Dermis microvascular lymphatic vessel endothelial cell (primary cell): ENCODE data around the gene CALHM3. TPM values are rescaled to one million over a fixed set of nuclear protein-coding genes. Genes with fewer than 3 reads are reported as not detected.
"Not testable (repeated sequence)": the region's sequence is repeated elsewhere in the genome, so short reads cannot be mapped to it uniquely, and the experiment has no call there.

Experiments used
- DNase-seq, 2 donors: peaks; one replicate each; pipeline versions ENCODE4 v3.0.0 to v3.0.0-alpha.2; 2010; ENCODE audit warnings: low read depth in 2 of 2
- total RNA-seq: library from RNA; depleted of rRNA; stranded (reverse); fragments of >200 nt; gene quantifications from 2 replicates; pipeline ENCODE4 v1.2.1, GENCODE V29; 2014

CALHM3 gene
- total RNA-seq, 1 donor from 2014 or later, result not detected

DNA sequence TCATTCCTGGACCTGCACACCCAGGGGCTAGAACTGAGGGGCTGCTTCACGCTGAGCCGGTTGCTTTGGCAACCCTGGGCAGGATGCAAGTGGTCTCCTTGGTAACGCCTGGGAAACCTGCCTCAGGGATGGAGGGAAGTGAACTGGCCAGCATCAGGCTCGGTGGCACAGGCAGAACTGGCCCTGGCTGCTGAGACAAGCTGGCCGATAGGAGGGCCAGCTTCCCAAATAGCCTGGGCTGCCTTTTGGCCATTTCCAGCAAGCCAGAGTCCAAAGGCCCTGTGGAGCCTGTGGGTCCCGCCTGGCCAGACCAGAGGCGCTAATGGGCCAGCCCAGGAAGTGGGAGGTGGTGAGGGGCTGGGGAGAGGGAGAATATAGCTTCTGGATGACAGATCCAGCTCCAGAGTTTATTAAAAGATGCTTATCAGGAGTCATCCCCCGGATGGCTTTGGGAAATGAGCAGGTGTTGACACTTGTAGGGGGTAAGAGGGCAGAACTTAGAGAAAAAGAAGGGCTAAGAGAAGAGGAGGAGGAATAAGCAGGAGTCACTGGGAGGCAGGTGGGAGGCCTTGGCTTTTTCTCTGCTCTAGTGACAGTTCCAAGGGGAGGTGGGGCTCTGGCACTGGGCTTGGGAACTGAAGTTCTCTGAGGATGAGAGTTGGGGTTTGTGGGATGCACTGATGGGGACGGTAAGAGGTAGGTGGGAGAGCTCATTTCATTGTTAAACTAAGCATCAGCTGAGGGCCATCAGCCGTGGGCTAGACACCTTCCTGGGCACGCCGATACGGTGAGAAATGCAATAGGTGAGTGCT lies 24.0 kb upstream of the CALHM3 start:
- DNase-seq, result no peak

DNA sequence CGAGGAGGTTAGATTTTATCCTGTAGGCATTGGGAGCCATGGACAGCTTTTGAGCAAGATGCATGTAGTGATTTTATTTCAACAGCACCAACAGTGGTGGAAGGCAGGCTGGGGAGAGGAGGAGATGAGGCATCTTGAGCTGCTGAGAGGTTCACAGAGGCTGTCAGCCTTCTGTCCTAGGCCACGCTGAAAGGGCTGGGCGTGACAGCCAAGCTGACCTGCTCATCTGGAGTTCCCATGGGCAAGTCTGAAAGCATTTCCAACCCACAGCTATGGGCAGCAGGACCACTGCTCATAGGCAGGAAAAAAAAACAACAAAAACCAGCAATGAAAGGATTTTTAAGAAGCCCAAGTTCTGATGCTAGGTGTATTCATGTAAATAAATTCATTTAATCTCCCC lies 22.1 kb upstream of the CALHM3 start:
- no peak for DNase-seq

DNA sequence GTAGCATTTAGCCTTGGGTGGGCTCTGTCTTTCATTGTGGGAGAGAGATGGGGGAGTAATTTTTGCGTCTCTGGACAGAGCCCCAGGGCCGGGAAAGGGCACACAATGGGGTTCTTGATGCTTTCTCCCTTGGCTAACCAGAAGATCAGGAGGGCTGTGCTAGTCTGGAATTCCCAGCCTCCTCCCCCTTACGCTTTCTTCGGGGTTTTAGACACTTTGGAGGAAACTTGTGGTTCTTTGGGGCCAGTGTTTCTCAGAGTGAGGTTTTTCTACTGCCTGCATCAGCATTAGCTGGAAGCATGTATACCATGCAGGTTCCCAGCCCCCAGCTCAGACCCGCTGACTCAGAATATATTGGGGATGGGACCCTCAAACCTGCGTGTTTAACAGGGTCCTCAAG lies 21.4 kb upstream of the CALHM3 start:
- no peak for DNase-seq

DNA sequence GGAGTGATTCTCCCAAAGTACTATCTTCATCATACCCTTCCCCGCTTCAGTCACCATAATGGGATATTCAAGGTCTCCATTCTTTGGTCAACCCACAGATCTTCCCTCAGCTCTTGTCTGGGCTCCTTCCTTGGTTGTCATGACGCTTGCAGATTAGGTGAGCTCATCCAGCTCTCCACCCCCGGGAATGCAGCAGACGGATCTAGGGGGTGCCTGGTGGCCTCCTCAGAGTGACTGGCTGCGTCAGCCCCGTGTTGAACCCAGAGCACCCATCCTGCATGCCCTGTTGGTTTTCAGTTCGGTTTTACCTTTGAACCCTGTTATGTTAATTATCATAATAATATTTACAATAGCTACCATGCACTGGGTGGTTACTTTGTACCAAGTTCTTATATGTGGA lies 20.8 kb upstream of the CALHM3 start:
- DNase-seq, result no peak

DNA sequence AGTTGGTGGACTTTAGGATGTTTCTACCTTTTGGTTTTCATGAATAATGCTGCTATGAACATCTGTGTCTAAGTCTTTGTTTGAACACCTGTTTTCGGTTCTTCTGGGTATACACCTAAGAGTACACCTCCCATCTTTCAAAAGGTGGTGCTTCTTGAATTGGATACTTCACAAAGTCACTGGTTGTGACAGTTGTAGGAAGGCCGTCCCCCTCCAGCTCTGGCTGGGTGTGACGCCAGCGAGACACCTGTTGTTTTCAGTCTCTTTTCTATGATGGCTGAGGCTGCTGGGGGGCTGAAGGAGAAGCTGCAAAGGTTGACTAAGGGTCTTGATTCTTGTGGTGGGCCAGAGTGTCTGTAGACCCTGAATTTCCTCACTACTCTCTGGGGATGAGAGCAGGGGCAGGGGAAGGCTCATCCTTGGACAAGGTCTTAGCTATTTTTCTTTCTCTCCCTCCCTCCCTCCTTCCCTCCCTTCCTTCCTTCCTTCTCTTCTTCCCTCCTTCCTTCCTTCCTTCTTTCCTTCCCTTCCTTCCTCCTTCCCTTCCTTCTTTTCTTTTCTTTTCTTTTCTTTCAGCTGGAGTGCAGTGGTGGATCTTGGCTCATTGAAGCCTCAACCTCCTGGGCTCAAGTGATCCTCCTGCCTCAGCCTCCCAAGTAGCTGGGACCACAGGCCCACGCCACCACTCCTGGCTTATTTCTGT lies 20.0 kb upstream of the CALHM3 start:
- no peak for DNase-seq

DNA sequence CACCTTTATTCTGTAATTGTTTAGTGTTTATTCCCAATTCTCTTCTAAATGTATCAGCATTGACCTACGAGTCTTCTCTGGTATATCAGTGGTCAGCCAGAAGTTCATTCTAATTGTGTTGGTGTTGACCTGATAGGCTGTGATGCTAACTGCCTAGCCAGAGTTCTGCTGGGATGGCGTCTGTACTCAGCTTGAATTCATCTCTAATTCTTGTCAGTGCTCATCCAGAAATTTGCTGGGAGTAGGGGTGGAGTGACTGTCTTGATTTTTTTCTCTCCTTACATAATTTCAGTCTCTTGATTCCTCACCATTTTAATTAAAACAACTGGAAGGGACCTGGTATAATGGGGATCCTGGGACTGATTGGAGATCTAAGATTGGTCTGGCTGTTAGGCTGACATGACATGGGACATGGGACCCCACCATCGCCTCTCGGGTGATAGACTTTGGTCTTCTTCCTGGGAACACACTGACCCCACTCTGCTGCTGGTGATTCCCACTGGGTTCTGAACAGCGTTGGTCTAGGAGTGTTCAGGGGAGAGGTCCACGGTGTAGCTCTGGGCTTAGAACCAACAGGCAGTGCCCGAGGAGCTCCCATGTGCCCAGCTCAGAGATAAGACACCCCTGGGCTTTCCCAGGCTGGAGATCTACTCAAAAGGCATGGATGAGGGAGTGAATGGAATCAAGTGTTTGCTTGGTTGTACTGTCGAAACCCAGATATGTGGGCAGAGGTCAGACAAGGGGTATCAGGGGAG lies 18.3 kb upstream of the CALHM3 start:
- DNase-seq, result no peak

DNA sequence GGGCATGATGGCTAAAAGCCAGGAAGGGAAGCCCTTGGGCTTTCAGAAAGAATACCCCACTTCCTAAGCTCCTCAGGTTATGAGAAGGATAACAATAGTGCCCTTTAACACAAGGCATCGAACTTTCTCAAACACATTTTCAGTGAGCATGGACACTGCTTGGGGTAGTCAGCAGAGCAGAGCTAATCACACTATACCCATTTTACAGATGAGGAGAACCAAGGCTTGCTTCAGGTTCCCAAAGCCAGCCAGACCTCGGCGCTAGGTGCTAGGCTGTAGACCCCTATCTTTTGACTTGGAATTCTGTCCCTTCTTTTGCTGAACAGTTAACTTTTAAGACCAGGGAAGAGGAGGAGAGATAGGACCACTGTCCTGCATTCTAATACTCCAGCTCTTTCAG lies 16.3 kb upstream of the CALHM3 start:
- DNase-seq, result no peak

DNA sequence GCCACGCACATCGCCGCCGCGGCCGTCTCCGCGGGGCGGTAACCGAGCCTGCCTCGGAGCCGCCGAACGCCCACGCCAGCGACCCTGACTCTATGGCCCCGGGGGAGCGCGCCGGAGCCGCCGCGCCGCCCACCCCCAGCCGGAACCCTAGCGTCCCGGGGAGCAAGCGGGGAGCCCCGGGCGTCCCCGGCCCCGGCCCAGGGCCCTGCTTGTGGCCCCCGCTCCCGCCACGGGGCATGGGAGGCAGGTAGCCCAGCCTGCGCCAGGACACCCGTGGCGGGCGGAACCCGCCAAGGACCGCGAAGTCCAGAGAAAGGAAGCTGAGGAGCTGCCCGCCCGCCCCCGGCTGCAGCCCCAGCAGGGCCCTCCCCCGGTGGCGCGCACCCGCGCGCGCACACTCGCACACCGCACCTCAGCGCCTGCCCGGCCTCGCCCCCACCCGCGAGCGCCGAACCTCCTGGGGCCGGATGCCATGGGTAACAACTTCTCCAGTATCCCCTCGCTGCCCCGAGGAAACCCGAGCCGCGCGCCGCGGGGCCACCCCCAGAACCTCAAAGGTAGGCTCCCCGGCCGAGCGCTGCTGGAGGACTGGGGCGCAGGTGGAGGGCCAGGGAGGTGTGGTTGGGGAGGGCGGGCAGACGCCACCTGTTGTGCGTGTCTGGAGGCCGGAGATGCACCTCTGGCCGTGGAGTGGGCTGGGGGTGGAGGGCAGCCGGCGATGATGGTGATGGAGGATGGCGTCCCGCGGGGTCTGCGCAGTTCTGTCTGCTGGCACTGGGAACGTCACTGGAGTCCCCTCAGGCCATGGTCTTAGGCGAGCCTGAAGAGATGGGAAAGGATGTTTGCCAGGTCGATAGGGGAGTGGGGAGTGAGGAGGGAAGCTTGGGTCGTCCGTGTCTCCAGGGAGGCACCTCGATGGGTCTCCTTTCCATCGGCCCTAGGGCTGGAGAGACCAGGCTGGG lies 15.2 kb upstream of the CALHM3 start:
- DNase-seq, result no peak

DNA sequence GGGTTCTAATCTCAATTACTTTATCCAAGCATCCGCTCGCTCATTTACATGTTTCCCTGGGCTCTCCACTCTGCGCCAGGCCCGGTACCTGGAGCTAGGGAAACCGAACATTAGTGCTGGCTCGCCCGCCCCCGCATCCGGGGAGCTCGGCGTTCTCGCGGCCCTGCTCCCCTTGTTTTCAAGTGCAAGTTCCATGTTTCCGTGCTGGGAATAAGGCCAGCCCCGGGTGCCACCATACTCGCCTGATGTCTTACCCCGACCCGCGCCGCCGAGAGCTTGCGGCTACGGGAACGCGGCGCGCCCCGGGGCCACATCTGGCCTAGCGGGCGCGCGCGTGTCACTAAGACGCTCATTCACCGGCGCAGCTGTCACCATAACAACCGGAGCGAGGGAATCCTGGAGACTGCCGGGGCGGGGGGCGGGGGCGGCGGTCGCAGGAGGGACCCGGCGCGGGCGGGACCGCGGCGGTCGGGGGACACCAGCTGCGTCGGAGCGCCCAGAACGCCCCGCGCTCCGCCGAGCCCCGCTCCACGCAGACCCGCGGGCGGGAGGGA lies 14.4 kb upstream of the CALHM3 start, which contains the start of gene NEURL1:
Gene NEURL1, plus strand, starts transcription at position 344 of the 554 bp plus-strand sequence. CDS start 683 bp downstream, outside the sequence.
- DNase-seq, result no peak

DNA sequence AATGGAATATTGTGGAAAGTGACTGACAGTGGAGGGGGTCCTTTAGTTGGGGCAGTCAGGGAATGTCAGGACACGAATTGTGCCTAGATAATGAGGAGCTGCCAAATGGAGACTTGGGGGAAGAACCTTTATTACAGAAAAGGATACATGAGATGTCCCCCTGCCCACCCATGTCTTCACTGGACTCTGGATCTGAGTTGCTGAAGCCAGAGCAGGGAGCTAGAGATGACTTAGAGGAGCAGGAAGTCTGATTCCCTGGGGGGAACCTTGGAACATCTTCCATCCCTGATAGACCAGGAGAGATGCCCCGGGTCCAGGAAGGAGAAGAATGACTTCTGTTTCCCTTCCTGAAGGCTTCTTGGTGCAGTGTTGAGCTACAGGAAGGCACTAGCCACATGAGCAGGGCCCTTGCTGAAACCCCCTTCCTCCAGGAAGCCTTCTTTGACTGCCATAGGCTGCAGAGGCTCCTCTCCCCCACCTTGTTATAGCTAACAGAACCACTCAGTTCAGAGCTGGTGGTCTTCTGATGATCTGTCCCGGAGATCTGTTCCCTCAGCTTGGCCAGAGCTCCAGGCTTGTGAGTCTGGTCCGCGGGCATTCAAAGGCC lies 13.7 kb upstream of the CALHM3 start:
- DNase-seq, result no peak

DNA sequence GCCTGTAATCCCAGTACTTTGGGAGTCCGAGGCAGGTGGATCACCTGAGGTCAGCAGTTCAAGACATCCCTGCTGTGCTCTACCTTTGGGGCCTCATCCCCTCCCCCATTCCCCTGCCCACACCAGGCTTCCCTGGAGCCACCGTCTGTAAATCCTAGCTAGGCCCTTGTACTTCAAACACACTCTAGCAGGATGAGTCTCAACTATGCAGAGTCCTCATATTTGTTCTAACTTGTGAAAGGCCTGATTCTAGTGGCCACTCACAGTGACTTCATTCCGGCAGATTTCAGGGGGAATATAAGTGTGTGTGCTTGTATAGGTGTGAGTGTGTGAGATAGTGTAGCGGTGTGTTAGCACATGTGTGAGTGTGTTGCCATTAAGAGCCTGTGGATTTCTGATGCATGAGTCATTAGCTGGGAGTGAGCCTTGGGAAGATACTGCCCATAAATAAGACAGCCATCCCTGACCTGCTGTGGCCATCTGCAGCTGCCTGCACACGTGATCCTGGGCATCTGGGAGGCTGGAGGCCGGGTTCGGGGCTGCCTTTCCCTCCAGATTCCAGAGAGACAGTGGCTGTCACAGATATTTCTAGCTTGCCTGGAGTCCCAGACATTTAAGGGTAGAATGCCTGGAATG lies 12.8 kb upstream of the CALHM3 start:
- DNase-seq, result peak in 1 of 2 donors; percentile 63

DNA sequence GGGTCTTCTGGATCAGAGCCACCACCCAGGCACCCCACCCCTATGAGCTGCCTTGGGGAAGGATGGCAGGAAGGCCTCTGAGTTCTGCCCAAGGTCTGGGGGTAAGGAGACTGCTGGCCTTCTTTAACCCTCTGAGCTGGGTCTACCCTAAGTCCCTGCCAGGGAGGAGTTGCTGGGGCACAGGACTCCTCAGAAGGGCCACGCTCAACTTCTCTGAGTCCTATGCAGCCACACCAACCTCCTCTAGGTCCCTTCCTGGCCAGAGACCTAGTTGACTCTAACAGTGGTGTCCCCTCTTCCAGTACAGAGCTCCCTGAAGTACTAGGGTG lies 11.9 kb upstream of the CALHM3 start:
- no peak for DNase-seq

DNA sequence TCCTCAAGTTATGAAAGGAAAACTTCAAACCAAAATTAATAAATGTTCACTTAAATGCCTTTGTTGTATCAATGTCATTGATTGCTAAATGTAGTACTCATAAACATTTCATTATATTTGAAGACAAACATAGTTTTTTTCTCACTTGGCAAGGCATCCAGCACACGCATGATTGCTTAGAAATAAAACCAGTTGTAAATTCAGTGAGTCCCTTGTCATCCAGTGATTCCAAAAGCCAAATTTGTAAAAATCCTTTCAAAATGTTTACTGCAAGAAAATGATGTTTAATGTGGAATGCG lies 8.3 kb upstream of the CALHM3 start:
- DNase-seq, result no peak

DNA sequence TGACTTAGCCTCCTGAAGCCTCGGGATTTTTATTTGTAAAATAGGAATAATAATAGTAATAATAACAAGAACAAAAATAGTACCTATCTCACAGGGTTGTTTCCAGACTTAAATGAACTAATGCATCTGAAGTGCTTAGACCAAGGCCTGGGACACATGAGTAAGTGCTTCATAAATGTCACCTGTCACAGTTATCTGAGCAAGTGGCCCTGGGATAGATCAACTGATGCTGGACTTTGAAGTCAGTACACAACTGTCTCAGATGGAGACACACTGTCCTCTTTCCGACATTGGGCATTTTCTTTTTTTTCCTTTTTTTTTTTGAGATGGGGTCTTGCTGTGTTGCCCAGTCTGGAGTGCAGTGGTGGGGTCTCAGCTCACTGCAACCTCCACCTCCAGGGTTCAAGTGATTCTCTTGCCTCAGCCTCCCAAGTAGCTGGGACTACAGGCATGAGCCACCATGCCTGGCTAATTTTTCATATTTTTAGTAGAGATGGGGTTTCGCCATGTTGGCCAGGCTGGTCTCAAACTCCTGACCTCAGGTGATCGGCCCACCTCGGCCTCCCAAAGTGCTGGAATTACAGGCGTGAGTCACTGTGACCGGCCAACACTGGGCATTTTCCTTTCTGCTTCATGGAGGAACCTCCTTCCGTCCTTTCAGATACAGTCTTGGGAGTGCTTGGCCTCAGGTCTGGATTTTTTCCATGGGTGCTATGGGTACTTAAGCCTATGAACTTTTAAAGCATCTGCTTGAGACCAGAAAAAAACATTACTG lies 7.8 kb upstream of the CALHM3 start:
- DNase-seq, result not testable (repeated sequence)

DNA sequence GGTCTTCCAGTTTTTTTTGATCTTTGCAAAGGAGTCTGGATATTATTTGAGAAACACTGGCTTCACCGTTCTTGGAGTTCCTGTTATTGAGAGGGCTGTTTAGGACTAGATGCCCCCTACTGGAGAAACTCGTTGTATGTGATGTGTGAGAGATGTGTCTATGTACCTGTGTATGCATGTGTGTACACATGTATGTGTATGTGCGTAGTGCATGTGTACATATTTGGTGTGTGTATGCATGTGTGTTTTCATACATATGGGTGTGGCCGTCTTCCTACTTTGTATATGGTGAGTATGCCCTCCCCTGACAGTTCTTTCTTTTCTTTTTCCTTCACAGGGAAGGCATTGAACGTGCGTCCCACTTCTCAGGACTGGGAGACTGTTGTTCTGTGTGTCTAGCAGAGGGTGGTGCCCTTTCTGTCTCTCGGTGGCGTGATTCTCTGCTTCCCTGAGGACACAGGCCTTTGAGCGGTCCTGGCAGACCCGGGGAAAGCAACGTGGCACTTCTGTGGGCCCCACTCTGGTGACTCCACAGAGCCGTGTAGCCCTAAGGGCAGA lies 3.0 kb upstream of the CALHM3 start:
- DNase-seq, result peak; percentile 72 to 84

DNA sequence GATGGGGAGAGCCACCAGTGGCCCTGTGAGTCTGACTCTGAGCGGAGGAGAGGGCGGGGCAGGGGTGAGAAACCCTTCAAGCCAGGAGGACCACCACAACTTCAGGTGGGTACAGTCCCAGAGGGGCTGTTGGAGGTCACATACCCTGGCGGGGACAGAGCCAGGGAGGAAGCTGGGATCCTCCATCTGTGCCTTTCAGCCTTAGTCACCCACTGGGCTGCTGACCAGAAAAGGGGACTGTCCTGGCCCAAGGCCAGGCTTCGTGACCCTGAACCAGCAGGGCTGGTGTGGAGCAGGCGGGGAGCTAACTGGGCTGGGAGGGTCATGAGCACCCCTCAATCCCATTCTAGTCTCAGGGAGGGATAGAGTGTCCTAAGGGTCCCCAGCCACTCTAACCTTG lies 1.5 kb upstream of the CALHM3 start:
- DNase-seq, result peak; percentile 9 to 39

DNA sequence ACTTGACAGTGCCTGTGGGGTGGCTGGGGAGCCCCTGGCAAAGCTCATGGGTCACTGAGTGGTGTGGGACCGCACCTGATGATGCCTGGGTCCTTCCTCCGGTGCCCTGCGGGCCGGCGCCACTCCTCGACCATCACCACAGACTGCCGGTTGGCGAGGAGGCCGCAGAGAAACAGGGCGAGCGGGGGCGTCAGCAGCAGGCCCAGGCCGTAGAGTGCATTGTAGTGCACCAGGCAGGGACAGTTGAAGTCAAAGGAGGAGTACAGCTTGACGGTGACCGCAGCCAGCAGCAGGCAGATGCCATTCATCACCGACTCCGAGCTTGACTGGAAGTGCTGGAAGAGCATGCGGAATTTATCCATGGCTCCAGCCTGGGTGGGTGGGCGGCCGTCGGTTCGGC lies 369 bp downstream of the CALHM3 start:
- DNase-seq, result no peak

DNA sequence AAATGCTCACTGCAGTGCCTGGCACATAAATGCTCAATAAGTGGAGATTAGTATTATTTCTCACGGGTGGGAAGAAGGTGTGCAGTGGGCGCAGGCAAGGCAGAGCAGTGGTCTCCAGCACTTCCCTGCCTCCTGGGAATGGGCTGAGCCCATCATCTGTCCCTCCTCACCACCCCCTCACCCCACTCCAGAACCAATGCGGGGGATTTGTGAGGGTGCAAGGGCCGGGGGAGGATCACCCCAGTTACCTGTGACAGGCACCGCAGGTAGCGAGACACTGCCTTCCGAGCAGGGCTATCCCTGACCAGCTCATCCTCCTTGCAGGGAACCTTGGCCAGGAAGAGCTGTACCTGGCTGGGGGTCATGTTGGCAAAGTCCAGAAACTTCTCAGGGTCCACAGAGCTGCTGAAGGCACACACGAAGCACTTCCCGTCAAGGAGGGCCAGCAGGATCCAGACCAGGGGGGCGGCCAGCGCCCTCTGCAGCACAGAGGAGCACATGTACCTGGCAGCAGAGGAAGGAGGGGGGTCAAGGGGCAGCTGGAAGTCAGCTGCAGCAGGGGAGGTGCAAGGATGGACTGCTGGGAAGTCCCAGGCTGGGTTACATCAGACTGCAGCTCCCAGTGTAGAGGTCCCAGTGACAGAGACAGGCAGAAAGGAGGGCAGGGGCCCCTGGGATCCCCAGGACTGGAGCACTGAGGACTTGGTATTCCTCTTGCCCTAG lies 2.8 kb downstream of the CALHM3 start:
- DNase-seq, result no peak
